ENCODE measurements around the gene NDRG2. TPM values are rescaled to one million over a fixed set of nuclear protein-coding genes. Genes with fewer than 3 reads are reported as not detected.
A peak's percentile ranks its signal among the peaks of the same experiment; 100 is the strongest.

Gene NDRG2
- total RNA-seq, 2 donors from 2014 or later, result 133 to 178 TPM

DNA sequence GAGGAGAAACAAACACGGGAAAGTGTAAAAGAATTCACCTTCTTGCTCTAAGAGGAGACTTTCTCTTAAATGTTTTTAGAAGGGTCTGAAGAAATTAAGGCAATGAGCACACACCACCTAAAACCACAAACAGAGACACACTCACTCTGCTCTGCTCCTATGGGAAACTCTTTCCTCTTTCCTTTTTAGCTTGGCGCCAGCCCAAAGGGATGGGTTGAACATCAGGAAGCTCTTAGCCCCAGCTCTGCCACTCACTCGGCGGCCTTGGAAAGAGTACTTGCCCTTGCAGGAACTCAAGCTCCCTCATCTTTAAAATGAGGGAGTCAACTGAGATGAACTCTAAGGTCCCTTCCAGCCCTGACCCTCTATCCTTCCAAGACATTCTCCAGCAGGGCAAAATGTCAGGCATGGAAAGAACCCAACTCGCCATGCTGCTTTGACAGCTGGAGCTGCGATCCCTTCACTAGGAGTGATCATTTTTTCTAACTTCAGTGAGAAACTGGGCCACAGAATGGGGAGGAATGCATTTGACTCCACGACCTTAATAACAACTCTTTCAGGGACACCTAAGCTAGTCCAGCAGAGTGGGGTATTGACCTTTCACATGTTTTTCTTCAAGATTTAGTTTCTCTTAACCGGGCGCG is 31.8 kb upstream of the NDRG2 start:
- peaks cover 49% of the 10 kb centered on the region for H3K4me1 ChIP-seq
- H3K4me3 ChIP-seq, result no peak overlapping the region
- no peak for TF ChIP-seq POLR2A (IDR thresholded peaks at IDR 0.05)
- TF ChIP-seq, protein P1, sequence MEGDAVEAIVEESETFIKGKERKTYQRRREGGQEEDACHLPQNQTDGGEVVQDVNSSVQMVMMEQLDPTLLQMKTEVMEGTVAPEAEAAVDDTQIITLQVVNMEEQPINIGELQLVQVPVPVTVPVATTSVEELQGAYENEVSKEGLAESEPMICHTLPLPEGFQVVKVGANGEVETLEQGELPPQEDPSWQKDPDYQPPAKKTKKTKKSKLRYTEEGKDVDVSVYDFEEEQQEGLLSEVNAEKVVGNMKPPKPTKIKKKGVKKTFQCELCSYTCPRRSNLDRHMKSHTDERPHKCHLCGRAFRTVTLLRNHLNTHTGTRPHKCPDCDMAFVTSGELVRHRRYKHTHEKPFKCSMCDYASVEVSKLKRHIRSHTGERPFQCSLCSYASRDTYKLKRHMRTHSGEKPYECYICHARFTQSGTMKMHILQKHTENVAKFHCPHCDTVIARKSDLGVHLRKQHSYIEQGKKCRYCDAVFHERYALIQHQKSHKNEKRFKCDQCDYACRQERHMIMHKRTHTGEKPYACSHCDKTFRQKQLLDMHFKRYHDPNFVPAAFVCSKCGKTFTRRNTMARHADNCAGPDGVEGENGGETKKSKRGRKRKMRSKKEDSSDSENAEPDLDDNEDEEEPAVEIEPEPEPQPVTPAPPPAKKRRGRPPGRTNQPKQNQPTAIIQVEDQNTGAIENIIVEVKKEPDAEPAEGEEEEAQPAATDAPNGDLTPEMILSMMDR (IDR thresholded peaks at IDR 0.05), result no peak
- no peaks in the 10 kb centered on the region for H3K36me3 ChIP-seq (replicated peaks in 1 of 2; ENCODE audit: insufficient read depth in 1 of 2, low read depth in 2 of 2)
- DNase-seq (no peak), ATAC-seq (no peak)
- H3K27ac ChIP-seq, result peak overlapping the region in 2 of 4 donors; percentile 47 to 76
- no peaks in the 10 kb centered on the region for H3K9me3 ChIP-seq
- no peaks in the 10 kb centered on the region for H3K27me3 ChIP-seq
- intact Hi-C loops (cut with DNase I), result no loop called here
- WGBS, 2 donors, result 76 to 82% methylated on average over 10 of the region's 10 CpGs

DNA sequence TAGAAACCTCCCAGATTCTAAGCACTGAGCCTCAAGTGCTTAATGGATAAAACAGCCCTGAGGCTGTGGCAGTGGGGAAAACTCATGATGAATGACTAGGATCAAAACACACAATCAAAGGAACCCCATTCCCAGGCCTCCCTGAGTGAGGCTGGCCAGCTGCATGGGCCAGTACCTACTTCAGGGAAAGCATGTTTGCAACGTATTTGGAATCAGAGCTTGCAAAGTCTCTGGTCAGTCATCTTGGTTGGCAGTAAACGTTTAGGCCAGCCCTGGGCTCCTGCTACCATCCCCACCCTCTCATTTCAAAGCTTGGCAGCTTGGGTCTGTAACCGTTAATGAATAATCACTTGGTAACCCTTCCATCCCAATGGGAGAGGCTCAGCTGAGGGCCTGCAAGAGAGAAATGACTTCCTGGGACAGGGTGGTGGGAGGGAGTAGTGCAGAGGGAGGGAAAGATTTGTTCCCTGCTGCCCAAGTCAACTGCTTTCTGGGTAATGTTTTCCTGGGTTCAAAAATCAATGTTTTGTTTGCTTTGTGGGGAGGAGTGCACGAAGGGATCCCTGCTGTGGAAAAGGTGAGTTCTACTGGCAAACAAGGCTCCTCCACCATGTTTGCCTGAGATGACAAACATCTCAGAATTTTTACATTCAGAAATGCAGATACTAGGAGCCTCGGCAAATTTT is 30.7 kb upstream of the NDRG2 start:
- peak in 3 of 4 donors; percentile 29 to 50 (median 45) for DNase-seq
- Histone ChIP-seq H3K4me3 (no peak overlapping the region), H3K36me3 (replicated peaks in 1 of 2; ENCODE audit: insufficient read depth in 1 of 2, low read depth in 2 of 2) (no peaks in the 10 kb centered on the region), H3K27ac (peak overlapping the region in 3 of 4 donors; percentile 14 to 76 (median 59)), H3K27me3 (no peaks in the 10 kb centered on the region), H3K9me3 (no peaks in the 10 kb centered on the region), H3K4me1 (peaks cover 39% of the 10 kb centered on the region)
- intact Hi-C loops (cut with DNase I), result no loop called here
- peak; percentile 75 for ATAC-seq
- no peak for TF ChIP-seq POLR2A (IDR thresholded peaks at IDR 0.05)
- TF ChIP-seq, protein P1 (IDR thresholded peaks at IDR 0.05), result peak in 2 of 7 experiments; percentile 10 to 18
- 24 to 25% methylated on average over 5 of the region's 5 CpGs for WGBS, 2 donors

DNA sequence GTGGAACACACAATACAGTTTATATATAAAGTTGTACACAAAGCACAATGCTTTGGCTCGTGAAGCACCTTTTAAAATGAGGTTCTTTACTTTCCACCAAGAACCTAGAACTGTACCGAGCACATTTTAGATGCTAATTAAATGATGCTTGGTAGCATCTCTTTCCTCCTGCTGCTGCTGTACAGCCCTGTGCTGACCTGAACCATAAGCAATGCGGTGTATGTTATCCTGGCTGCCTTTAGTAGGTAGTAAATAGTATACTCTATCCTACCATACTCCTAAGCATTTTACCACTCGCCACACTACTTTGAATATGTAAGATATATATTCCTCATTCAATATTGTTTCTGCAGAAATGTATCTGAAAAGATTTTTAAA is 29.9 kb upstream of the NDRG2 start:
- TF ChIP-seq, protein P1 (IDR thresholded peaks at IDR 0.05), result no peak
- no peak for ATAC-seq
- intact Hi-C loops (cut with DNase I), result no loop called here

DNA sequence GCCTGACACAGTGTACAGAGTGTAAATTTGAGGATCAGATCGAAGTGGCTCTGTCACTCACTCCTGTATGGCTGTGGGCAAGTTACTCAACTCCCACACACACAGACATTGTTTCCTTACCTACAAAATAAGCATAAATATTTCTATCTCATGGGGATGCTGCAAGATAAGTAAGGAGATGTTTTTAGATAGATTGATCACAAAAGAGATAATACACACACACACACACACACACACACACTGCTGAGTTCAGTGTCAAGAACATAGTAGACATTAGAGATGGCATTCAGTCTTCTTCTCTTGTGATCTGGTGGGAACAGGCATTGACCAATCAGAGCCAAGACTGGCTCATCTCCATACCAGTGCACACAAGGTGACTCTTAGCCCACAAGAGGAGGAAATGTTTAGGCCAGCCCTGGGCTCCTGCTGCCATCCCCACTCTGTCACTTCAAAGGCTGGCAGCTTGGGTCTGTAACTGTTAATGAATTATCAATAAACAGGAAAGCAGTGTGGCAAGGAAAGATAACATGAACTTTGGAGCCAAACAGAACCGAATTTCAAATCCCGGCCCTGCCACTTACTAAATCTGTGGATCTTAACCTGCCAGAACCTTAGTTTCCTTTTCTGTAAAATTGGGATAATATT is 29.4 kb upstream of the NDRG2 start:
- ATAC-seq, result peak; percentile 84
- no peak for TF ChIP-seq POLR2A (IDR thresholded peaks at IDR 0.05)
- TF ChIP-seq, protein P1 (IDR thresholded peaks at IDR 0.05), result no peak
- intact Hi-C loops (cut with DNase I), result no loop called here

More for the DNA sequence above, 29.9 kb upstream of the NDRG2 start:
- WGBS, 2 donors, result 51 to 69% methylated on average over 4 of the region's 4 CpGs
- H3K9me3 ChIP-seq, result no peaks in the 10 kb centered on the region
- H3K4me1 ChIP-seq, result peaks cover 38% of the 10 kb centered on the region
- no peak overlapping the region for H3K4me3 ChIP-seq
- H3K36me3 ChIP-seq (replicated peaks in 1 of 2; ENCODE audit: insufficient read depth in 1 of 2, low read depth in 2 of 2), result no peaks in the 10 kb centered on the region
- peak overlapping the region in 3 of 4 donors; percentile 51 to 76 (median 59) for H3K27ac ChIP-seq
- no peak for DNase-seq
- no peaks in the 10 kb centered on the region for H3K27me3 ChIP-seq

More for the DNA sequence above, 29.4 kb upstream of the NDRG2 start:
- Histone ChIP-seq H3K9me3 (no peaks in the 10 kb centered on the region), H3K36me3 (replicated peaks in 1 of 2; ENCODE audit: insufficient read depth in 1 of 2, low read depth in 2 of 2) (no peaks in the 10 kb centered on the region), H3K4me1 (peaks cover 43% of the 10 kb centered on the region), H3K27me3 (no peaks in the 10 kb centered on the region), H3K4me3 (no peak overlapping the region), H3K27ac (peak overlapping the region in 3 of 4 donors; percentile 51 to 76 (median 59))
- peak in 3 of 4 donors; percentile 50 to 57 (median 56) for DNase-seq
- 8 to 17% methylated on average over 3 of the region's 3 CpGs for WGBS, 2 donors

Measured in body of pancreas (tissue), 4 donors.